ENCODE results near the gene CD180. TPM values are rescaled to one million over a fixed set of nuclear protein-coding genes. Genes with fewer than 3 reads are reported as not detected.

CD180 gene
- total RNA-seq, 2 donors from 2014 or later = 0.30 to 1.4 TPM

DNA sequence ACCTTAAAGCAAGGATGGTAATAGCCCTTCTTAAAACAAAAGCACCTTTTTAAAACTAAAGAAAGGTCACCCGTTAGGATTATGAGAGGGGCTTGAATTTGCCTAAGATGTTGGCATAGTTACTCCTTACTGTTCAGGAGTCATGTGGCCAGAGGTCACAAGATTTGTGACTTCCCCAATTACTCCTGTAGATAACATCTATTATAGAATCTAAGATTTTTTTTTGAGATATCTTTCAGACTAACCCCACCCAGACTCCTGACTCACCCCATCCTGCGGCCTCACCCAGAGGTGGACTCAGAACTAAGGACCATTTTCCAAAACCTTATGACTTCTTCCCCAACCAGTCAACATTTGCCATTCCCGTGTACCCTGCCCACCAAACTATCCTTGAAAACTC, 2.4 kb downstream of the CD180 start:
- H3K9ac ChIP-seq (ENCODE audit: low read depth in 2 of 2, low read length in 2 of 2) = no peak overlapping the region
- DNase-seq = no peak
- no peak overlapping the region for H3K27ac ChIP-seq
- no peaks in the 10 kb centered on the region for H3K27me3 ChIP-seq
- TF ChIP-seq, protein P1, sequence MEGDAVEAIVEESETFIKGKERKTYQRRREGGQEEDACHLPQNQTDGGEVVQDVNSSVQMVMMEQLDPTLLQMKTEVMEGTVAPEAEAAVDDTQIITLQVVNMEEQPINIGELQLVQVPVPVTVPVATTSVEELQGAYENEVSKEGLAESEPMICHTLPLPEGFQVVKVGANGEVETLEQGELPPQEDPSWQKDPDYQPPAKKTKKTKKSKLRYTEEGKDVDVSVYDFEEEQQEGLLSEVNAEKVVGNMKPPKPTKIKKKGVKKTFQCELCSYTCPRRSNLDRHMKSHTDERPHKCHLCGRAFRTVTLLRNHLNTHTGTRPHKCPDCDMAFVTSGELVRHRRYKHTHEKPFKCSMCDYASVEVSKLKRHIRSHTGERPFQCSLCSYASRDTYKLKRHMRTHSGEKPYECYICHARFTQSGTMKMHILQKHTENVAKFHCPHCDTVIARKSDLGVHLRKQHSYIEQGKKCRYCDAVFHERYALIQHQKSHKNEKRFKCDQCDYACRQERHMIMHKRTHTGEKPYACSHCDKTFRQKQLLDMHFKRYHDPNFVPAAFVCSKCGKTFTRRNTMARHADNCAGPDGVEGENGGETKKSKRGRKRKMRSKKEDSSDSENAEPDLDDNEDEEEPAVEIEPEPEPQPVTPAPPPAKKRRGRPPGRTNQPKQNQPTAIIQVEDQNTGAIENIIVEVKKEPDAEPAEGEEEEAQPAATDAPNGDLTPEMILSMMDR (IDR thresholded peaks at IDR 0.05) = no peak
- H3K9me3 ChIP-seq = no peaks in the 10 kb centered on the region
- no peaks in the 10 kb centered on the region for H3K36me3 ChIP-seq
- intact Hi-C loops (cut with DNase I) = no loop called here
- peaks cover 6% of the 10 kb centered on the region for H3K4me1 ChIP-seq
- no peak overlapping the region for H3K4me3 ChIP-seq

DNA sequence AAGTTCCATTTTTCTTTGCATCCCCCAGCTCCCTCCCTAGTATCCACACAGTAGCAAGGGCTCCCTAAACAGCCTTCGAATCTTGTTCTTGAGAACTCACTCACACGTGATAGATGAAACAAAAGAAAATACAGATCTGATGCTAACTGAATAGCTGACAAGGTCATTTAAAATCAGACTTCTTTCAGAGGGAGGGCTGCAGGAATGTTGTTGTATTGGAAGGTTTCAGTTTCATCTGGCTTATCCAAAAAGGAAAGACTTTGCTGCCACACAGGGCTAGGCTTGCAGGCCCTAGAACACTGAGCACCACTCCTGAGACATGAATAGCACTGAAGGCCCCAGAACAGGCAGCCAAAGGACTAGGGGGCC, 3.2 kb downstream of the CD180 start:
- TF ChIP-seq, protein P1 (IDR thresholded peaks at IDR 0.05) = no peak
- DNase-seq = no peak
- H3K4me1 ChIP-seq = peaks cover 6% of the 10 kb centered on the region
- H3K36me3 ChIP-seq = no peaks in the 10 kb centered on the region
- no peaks in the 10 kb centered on the region for H3K27me3 ChIP-seq
- H3K27ac ChIP-seq = peak overlapping the region; percentile 51
- no peak overlapping the region for H3K9ac ChIP-seq (ENCODE audit: low read depth in 2 of 2, low read length in 2 of 2)
- intact Hi-C loops (cut with DNase I) = no loop called here
- H3K9me3 ChIP-seq = no peaks in the 10 kb centered on the region
- no peak overlapping the region for H3K4me3 ChIP-seq

GRCh38 chr5:67192719-67193438, 3.7 kb downstream of the CD180 start:
- intact Hi-C loops (cut with DNase I) = no loop called here
- H3K4me3 ChIP-seq = no peak overlapping the region
- no peak for DNase-seq
- peaks cover 6% of the 10 kb centered on the region for H3K4me1 ChIP-seq
- H3K36me3 ChIP-seq = no peaks in the 10 kb centered on the region
- TF ChIP-seq, protein P1 (IDR thresholded peaks at IDR 0.05) = no peak
- H3K27ac ChIP-seq = peak overlapping the region; percentile 51
- no peaks in the 10 kb centered on the region for H3K9me3 ChIP-seq
- H3K27me3 ChIP-seq = no peaks in the 10 kb centered on the region
- no peak overlapping the region for H3K9ac ChIP-seq (ENCODE audit: low read depth in 2 of 2, low read length in 2 of 2)

GRCh38 chr5:67190861-67191260, 5.7 kb downstream of the CD180 start:
- intact Hi-C loops (cut with DNase I) = no loop called here
- Histone ChIP-seq H3K27ac (no peak overlapping the region), H3K9ac (ENCODE audit: low read depth in 2 of 2, low read length in 2 of 2) (no peak overlapping the region), H3K36me3 (no peaks in the 10 kb centered on the region), H3K27me3 (no peaks in the 10 kb centered on the region), H3K9me3 (no peaks in the 10 kb centered on the region), H3K4me1 (peaks cover 6% of the 10 kb centered on the region), H3K4me3 (no peak overlapping the region)
- TF ChIP-seq, protein P1 (IDR thresholded peaks at IDR 0.05) = no peak
- DNase-seq = no peak

DNA sequence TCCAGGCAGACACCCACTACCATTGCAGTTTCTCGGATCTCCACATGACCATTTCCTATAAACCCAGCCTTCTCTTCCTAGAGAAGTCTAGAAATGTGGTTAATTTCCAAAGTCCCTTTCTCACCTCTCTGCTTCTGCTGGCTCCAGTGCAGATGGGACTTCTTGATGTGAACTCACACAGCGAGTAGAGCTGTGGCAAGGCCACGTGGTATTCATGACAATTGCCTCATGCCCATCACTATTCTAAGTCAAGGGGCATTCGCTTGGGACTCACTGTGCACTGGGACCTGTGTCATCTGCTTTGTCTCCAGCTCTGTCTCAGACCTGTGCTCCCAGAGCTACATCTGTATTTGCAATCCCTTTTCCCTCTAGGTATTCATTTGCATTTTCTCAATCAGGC, 6.2 kb downstream of the CD180 start:
- Histone ChIP-seq H3K27ac (no peak overlapping the region), H3K9me3 (no peaks in the 10 kb centered on the region), H3K27me3 (no peaks in the 10 kb centered on the region), H3K4me1 (peaks cover 6% of the 10 kb centered on the region), H3K9ac (ENCODE audit: low read depth in 2 of 2, low read length in 2 of 2) (no peak overlapping the region), H3K36me3 (no peaks in the 10 kb centered on the region), H3K4me3 (no peak overlapping the region)
- intact Hi-C loops (cut with DNase I) = no loop called here
- TF ChIP-seq, protein P1 (IDR thresholded peaks at IDR 0.05) = no peak
- no peak for DNase-seq

Measured in colonic mucosa (tissue), 4 donors.